A673 (cell line): ENCODE results near the gene TBKBP1.

Source experiments
- CTCF ChIP-seq: fragments of 300-800, 200-600 bp; sonication (generic); conservative IDR thresholded peaks from 2 replicates; pipeline ENCODE4 v1.5.1; 2017; ENCODE audit warnings: low read depth, mild to moderate bottlenecking, antibody characterized with exemption, low read length, moderate library complexity, mixed read lengths
- EZH2 ChIP-seq: fragments of 200-600 bp; sonication (generic); IDR thresholded peaks from 2 replicates; pipeline ENCODE4 v1.6.1; 2017; ENCODE audit warnings: borderline replicate concordance, low read depth, mild to moderate bottlenecking, mixed read lengths, antibody characterized with exemption, low read length; ENCODE audit not compliant: poor library complexity, severe bottlenecking

- no peak for TF ChIP-seq CTCF
- no peak for TF ChIP-seq EZH2
Measured at GRCh38 chr17:47674499-47674898, 19.5 kb upstream of the TBKBP1 start.
